ENCODE measurements around the gene ELAVL4.

DNA sequence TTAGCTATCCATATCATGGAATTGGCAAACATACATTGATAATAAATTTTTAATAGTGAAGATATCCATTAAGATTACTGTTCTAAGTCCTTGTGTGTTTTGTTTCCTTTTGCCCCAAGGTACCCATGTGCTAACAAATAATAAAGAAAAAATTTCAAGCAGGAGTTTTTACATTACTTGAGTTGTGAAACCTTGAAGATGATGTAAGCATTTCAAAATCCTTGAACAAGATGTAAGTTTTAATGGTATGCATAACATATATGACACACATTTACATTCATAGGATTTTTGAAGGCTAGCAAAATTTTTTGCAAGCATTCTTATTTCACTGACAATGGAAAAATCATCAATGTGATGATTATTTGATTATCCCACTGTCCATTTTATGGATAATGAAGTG lies 10.9 kb upstream of the ELAVL4 start:
- TF ChIP-seq POLR2A (IDR thresholded peaks at IDR 0.05) = no peak
- TF ChIP-seq, protein P1, sequence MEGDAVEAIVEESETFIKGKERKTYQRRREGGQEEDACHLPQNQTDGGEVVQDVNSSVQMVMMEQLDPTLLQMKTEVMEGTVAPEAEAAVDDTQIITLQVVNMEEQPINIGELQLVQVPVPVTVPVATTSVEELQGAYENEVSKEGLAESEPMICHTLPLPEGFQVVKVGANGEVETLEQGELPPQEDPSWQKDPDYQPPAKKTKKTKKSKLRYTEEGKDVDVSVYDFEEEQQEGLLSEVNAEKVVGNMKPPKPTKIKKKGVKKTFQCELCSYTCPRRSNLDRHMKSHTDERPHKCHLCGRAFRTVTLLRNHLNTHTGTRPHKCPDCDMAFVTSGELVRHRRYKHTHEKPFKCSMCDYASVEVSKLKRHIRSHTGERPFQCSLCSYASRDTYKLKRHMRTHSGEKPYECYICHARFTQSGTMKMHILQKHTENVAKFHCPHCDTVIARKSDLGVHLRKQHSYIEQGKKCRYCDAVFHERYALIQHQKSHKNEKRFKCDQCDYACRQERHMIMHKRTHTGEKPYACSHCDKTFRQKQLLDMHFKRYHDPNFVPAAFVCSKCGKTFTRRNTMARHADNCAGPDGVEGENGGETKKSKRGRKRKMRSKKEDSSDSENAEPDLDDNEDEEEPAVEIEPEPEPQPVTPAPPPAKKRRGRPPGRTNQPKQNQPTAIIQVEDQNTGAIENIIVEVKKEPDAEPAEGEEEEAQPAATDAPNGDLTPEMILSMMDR (IDR thresholded peaks at IDR 0.05) = no peak
